ENCODE data around the gene BRD9. TPM values are rescaled to one million over a fixed set of nuclear protein-coding genes. Genes with fewer than 3 reads are reported as not detected.
"Not testable (repeated sequence)": the region's sequence is repeated elsewhere in the genome, so short reads cannot be mapped to it uniquely, and the experiment has no call there.

BRD9 gene
- total RNA-seq, 1 donor from 2014 or later, result 37.7 TPM

DNA sequence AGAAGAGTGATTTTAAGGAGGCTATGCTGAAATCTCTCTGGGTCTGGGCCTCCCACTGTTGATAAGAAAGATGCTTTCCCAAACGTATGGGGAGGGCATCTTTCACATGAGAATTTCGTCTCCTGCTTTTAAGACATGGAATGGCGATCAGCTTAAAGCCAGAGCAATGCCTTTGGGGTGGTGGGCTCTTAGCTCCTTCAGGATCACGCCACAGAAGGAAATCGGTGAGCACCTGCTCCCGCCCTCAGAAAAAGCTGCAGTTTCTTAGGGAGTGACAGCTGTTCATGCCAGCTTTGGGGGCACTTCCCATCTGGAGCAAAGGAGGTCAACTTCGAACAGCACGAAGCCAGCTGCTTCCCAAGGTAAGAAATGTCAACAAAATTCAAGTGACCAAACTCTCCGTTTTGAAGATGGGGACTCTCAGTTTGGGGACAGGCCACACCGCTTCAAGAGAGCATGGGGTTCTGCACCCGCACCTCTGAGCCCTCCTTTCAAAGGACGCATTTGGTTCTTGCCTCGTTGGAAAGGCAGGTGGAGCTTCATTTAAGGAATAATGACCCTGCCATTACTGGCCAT is 39.1 kb upstream of the BRD9 start:
- Histone ChIP-seq H3K36me3 (no peaks in the 10 kb centered on the region), H3K4me1 (peaks cover 3% of the 10 kb centered on the region), H3K27me3 (ENCODE audit: low read depth) (peaks cover 10% of the 10 kb centered on the region), H3K4me3 (no peak overlapping the region), H3K27ac (peak overlapping the region; percentile 64), H3K9me3 (no peaks in the 10 kb centered on the region)
- DNase-seq, result no peak
- ATAC-seq, result no peak
- intact Hi-C loops (cut with DNase I), result no loop called here
- TF ChIP-seq CTCF (IDR thresholded peaks at IDR 0.05), result no peak

- Histone ChIP-seq H3K4me1 (peaks cover 8% of the 10 kb centered on the region), H3K27ac (no peak overlapping the region), H3K9me3 (no peaks in the 10 kb centered on the region), H3K4me3 (no peak overlapping the region), H3K36me3 (no peaks in the 10 kb centered on the region), H3K27me3 (ENCODE audit: low read depth) (peaks cover 18% of the 10 kb centered on the region)
- ATAC-seq, result no peak
- intact Hi-C loops (cut with DNase I), result no loop called here
- no peak for TF ChIP-seq CTCF (IDR thresholded peaks at IDR 0.05)
- no peak for DNase-seq
These were observed 38.3 kb upstream of the BRD9 start for GRCh38 chr5:930866-931265.

GRCh38 chr5:929596-929995 is 37.0 kb upstream of the BRD9 start:
- DNase-seq (no peak), ATAC-seq (no peak)
- intact Hi-C loops (cut with DNase I), result no loop called here

DNA sequence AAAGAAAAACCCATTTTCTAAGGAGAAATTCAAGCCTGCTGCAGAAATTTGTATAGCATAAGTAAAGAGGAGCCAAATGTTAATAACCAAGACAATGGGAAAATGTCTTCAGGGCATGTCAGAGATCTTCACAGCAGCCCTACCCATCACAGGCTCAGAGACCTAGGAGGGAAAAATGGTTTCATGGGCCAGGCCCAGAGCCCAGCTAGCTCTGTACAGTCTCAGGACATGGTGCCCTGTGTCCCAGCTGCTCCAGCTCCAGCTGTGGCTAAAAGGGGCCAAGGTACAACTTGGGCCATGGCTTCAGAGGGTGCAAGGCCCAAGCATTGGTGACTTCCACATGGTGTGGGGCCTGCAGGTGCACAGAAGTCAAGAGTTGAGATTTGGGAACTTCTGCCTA is 36.6 kb upstream of the BRD9 start:
- intact Hi-C loops (cut with DNase I), result not testable (repeated sequence)

More at GRCh38 chr5:929596-929995, 37.0 kb upstream of the BRD9 start:
- Histone ChIP-seq H3K4me3 (no peak overlapping the region), H3K4me1 (peaks cover 8% of the 10 kb centered on the region), H3K9me3 (no peaks in the 10 kb centered on the region), H3K27me3 (ENCODE audit: low read depth) (peaks cover 28% of the 10 kb centered on the region), H3K27ac (no peak overlapping the region), H3K36me3 (no peaks in the 10 kb centered on the region)
- TF ChIP-seq CTCF (IDR thresholded peaks at IDR 0.05), result no peak

DNA sequence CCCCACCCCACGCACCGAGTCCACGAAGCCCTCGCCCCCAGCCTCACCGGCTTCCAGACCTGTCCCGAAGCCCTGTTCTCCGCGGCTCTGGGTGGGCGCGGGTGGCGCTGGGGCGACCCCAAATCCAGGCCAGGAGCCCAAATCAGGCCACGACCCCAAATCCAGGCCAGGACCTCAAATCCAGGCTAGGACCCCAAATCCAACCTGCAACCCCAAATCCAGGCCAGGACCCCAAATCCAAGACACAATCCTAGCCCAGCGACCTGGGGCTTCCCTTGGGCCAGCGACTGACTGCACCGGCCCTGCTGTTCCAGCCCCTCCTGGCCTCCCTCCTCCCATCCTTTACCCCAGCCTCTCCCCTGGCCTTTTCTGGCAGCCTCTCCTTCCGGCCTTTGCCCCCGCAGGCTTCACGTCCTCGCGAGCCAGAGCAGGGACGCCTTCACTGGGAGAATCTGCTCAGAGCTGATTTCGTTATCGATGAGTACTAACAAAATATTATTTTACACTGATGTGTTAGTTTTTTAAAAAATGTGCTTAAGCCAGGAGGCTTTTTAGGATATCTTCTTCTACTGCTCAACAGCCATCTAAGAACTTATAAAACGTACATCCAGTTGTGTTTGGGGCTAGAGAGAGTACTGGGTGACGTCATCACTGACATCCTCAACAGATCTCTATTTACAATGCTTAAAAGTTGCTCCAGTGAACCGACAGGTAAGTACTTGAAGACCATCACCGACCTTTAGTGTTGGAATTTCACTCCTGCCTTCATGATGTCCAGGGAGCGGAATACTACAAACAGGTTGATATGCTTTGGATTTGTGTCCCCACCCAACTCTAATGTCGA is 34.8 kb upstream of the BRD9 start:
- intact Hi-C loops (cut with DNase I), result no loop called here
- Histone ChIP-seq H3K27ac (peak overlapping the region; percentile 66), H3K36me3 (no peaks in the 10 kb centered on the region), H3K9me3 (no peaks in the 10 kb centered on the region), H3K27me3 (ENCODE audit: low read depth) (peaks cover 28% of the 10 kb centered on the region), H3K4me3 (peak overlapping the region; percentile 49), H3K4me1 (peaks cover 8% of the 10 kb centered on the region)
- TF ChIP-seq CTCF (IDR thresholded peaks at IDR 0.05), result no peak
- no peak for DNase-seq
- ATAC-seq, result no peak

More for the DNA sequence above, 36.6 kb upstream of the BRD9 start:
- H3K9me3 ChIP-seq, H3K27ac ChIP-seq, H3K4me3 ChIP-seq, H3K4me1 ChIP-seq, ATAC-seq, DNase-seq, H3K36me3 ChIP-seq: not testable (repeated sequence)
- peaks cover 28% of the 10 kb centered on the region for H3K27me3 ChIP-seq (ENCODE audit: low read depth)

All from lower lobe of right lung (tissue), 2 donors.